Myocyte (in vitro differentiated cells): ENCODE measurements around the gene ARHGAP6. TPM values are rescaled to one million over a fixed set of nuclear protein-coding genes. Genes with fewer than 3 reads are reported as not detected.

Source experiments
- DNase-seq: peaks from one replicate; pipeline ENCODE4 v3.0.0-alpha.2; 2012; ENCODE audit warnings: low read depth
- total RNA-seq: library from RNA; depleted of rRNA; stranded (reverse); fragments of >200 nt; gene quantifications from 2 replicates; pipeline ENCODE4 v1.2.3, GENCODE V29; 2014

Gene ARHGAP6
- total RNA-seq, 1 donor from 2014 or later: 18.1 TPM

- DNase-seq: no peak
Measured at GRCh38 chrX:11431786-11432185, 233.9 kb downstream of the ARHGAP6 start.

GRCh38 chrX:11430271-11430670, 235.4 kb downstream of the ARHGAP6 start:
- no peak for DNase-seq

- no peak for DNase-seq
Measured at GRCh38 chrX:11429538-11430085, 236.1 kb downstream of the ARHGAP6 start.

GRCh38 chrX:11427453-11428071, 238.2 kb downstream of the ARHGAP6 start:
- DNase-seq: peak; percentile 73

- DNase-seq: peak; percentile 35
Measured at GRCh38 chrX:11426712-11427452, 238.8 kb downstream of the ARHGAP6 start.

GRCh38 chrX:11424903-11425674, 240.6 kb downstream of the ARHGAP6 start:
- DNase-seq: no peak

GRCh38 chrX:11423949-11424348, 241.8 kb downstream of the ARHGAP6 start:
- no peak for DNase-seq

GRCh38 chrX:11423362-11423818, 242.3 kb downstream of the ARHGAP6 start:
- peak; percentile 87 for DNase-seq

- DNase-seq: no peak
Measured at GRCh38 chrX:11422525-11422857, 243.2 kb downstream of the ARHGAP6 start.

GRCh38 chrX:11421805-11422524, 243.8 kb downstream of the ARHGAP6 start:
- no peak for DNase-seq

GRCh38 chrX:11420851-11421250, 244.9 kb downstream of the ARHGAP6 start:
- DNase-seq: no peak

GRCh38 chrX:11419102-11419501, 246.6 kb downstream of the ARHGAP6 start:
- DNase-seq: no peak

GRCh38 chrX:11416600-11416999, 249.1 kb downstream of the ARHGAP6 start:
- no peak for DNase-seq

- DNase-seq: no peak
Measured at GRCh38 chrX:11414091-11414490, 251.6 kb downstream of the ARHGAP6 start.

- no peak for DNase-seq
Measured at GRCh38 chrX:11412715-11413623, 252.8 kb downstream of the ARHGAP6 start.

- no peak for DNase-seq
Measured at GRCh38 chrX:11409957-11410356, 255.8 kb downstream of the ARHGAP6 start.

GRCh38 chrX:11408783-11409182, 256.9 kb downstream of the ARHGAP6 start:
- no peak for DNase-seq

GRCh38 chrX:11408109-11408405, 257.7 kb downstream of the ARHGAP6 start:
- no peak for DNase-seq

GRCh38 chrX:11407331-11408108, 258.2 kb downstream of the ARHGAP6 start:
- DNase-seq: no peak
